ENCODE results near the gene XIRP2.
"Not testable (repeated sequence)": the region's sequence is repeated elsewhere in the genome, so short reads cannot be mapped to it uniquely, and the experiment has no call there.

Gene XIRP2

DNA sequence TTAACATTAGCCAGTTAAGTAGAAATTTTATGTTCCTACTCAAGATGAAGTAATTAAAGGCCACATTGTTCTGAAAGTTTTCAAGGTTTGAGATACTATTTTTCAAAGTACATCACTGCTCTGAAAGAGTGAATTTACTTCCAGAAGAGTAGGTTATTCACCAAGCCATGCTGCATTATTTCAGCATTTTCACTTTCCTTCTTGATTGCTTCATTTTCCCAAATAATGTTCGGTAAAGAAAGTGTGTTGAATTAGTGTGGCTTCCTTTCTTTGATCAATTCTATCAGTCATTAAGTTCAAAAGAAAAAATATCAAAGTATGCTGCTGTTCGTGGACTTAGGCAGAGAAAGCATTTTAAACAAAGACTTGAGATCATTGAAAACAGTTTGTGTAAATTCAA lies 310.3 kb downstream of the XIRP2 start:
- no peak for DNase-seq

DNA sequence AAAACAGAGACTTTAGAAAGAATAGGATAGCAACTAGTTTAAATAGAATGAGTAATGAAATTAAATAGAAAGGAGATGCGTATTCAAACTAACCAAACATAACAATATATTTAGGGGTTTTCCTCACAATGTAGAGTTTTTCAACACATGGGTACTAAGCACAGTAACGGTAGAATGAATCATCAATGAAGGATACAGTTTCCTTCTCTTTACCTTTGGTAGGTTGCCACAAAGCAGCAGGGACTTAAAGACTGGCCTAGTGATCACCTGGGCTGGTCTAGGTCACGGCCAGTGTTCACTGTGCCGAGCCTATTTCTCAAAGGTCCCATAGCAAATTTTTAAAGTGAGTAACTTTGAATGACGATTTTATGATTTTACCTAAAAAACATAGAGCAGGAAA lies 311.7 kb downstream of the XIRP2 start:
- no peak for DNase-seq

DNA sequence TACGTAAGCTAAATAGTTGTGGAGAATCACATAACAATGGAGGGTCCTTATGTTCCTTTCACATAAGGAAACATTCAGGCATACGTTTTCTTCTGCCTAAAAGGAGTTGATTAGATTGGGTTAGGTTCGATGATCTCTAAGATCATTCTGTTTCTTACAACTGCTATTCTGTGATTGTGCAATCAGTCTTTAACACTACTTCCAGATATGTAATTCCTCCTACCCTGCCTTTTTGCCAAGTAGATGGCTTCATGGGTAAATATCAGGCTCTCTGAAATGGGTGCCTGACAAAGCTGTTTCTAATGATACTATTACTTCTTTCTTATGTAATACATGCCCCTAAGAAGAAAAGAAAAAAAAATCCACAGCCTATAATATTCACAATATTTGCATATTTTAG lies 321.5 kb downstream of the XIRP2 start:
- no peak for DNase-seq

DNA sequence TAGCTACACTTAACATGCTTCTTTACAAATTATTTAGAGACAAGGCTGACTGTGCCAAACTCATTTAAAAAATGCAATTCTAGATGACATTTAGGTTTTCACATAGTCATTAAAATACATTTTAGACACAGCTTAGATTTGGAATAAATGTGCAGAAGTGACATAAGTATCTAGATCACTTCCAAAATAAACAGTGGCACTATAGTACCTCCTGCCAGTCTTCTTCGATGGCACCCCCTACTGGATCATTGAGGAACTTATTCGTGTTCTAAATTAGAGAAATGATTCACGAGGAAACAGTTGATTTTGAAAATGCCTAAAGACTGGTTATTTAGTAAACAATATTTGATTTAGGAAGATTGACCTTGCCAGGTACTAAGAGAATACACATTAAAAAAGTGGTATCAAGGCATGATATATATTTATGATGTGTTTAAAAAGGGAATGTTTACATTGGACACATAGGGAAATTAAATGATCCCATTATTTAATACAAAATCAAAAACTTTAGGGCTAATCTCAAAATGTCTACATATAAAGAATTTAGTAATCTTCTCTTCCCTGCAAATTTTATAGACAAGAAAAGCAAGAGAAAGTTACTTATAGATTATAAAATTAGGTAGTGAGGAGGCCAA lies 323.9 kb downstream of the XIRP2 start:
- peak; percentile 12 for DNase-seq

DNA sequence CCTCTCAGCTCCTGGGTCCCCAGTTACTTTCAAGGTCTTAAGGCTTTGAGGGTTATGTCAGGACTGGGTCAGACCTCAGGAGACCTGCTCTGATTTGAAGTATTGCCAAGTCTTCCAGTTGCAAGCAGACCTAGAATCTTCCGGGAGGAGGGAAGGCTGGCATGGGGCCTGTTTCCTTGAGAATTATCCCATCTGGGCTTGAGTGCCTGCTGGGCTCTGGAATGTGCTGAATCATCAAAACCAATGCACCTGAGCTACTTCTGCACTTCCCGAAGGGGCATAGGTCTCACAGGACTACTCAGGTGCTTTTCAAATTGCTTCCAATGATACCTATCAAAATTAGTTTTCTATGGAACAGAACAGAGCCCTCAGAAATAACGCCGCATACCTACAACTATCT lies 327.3 kb downstream of the XIRP2 start:
- DNase-seq, result no peak

DNA sequence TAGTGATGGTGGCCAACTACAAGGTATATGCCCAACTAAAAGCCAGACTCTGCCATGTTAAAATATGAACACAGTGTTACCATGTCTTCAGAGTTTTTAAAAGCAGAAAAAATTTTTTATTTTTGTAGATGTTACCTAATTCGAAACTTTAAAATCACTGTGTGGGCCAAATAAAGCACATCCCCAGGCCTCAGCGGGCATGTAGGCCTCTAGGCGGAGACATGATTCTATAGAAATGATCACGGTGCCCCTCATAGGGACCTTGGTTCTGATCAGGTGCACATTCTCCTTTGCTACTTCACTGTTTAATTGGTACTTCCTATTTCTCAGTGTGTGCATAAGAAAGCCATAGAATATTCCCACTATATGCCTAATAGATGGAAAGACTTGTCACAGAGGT lies 349.2 kb downstream of the XIRP2 start:
- DNase-seq, result no peak

DNA sequence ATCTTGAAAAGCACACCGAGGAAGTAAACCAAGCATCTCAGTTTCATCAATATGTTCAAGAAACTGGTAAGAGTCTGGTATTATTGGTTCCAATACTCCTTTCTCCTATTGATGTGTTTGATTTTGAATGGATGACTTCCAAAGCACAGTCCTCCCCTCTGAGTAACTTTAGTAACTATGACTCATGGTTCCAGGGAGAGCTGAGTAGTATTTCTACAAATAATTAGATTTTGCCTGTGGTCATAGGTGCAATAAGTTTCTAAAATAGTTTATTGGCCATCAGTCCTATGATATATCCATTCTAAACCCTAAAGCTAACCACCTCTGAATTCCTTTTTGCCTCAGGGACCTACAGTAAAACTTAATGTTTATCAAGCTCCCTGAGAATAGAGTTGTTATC lies 352.4 kb downstream of the XIRP2 start:
- no peak for DNase-seq

DNA sequence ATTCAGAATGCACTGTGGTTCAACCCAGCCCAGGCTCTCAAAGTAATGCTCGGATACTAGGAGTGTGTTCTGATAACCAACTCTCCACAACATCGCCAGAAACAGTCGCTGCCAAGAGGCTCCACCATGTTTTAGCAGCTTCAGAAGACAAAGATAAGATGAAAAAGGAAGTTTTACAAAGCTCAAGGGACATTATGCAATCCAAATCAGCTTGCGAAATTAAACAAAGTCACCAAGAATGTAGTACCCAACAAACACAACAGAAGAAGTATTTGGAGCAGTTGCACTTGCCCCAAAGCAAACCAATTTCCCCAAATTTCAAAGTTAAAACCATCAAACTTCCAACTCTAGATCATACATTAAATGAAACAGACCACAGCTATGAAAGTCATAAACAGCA lies 360.9 kb downstream of the XIRP2 start:
- no peak for DNase-seq

DNA sequence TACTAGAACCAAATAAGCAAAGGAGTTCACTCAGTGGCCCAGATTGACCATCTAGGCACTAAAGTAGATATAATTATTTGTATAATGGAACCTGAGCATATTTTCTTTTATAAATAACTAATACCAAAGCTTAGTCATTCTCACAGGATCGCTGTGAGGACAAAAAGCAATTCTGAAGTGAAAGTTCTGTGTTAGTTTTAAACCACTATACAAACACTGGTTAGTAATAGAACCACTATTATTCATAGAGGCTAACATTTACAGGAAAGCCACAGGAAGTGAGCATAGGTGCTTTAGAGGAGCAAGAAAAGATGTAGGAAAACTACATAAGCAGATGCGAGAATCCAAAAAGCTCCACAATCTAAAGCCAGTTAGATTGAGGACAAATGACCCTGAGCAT lies 364.7 kb downstream of the XIRP2 start:
- DNase-seq, result no peak

DNA sequence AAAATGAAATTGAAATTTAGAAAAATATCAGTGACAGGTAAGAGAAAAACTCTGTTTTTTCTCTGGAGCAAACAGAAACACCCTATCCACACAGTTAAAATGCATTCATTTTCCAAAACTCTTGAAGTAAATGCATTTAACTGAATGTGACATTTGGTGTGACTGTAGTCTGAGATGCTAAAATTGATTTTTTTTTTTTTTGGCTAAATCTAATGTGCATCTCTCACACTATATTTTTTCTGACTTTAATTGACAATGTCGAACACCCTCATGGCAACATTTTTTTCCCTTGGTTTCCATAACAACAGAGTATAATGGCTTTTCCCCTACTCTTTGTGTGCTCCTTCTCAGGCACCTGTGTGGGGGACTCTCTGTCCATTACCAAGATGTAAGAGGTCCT lies 366.4 kb downstream of the XIRP2 start:
- no peak for DNase-seq

DNA sequence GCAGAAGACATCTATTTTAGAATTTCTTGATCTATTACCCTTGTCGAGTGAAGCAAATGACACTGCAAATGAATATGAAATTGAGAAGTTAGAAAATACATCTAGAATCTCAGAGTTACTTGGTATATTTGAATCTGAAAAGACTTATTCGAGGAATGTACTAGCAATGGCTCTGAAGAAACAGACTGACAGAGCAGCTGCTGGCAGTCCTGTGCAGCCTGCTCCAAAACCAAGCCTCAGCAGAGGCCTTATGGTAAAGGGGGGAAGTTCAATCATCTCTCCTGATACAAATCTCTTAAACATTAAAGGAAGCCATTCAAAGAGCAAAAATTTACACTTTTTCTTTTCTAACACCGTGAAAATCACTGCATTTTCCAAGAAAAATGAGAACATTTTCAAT lies 370.4 kb downstream of the XIRP2 start:
- no peak for DNase-seq

DNA sequence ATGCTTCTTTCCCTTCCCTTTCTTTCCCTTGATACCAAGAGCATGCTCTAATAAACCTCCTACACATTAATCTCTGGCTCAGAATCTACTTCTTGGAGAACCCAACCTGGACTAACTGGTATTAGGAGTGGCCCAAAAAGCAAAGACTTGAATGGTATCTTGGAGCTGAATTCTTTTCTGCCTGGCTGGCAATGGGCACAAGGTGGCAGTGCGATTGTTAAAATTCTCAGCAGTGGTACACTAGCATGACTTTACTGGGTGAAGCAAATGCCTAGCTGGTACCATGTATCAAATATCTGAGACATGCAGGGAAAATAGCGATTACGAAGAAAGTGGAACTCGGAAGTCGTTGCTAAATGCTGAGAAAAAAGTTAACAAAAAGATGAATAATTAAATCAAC lies 376.1 kb downstream of the XIRP2 start:
- no peak for DNase-seq

DNA sequence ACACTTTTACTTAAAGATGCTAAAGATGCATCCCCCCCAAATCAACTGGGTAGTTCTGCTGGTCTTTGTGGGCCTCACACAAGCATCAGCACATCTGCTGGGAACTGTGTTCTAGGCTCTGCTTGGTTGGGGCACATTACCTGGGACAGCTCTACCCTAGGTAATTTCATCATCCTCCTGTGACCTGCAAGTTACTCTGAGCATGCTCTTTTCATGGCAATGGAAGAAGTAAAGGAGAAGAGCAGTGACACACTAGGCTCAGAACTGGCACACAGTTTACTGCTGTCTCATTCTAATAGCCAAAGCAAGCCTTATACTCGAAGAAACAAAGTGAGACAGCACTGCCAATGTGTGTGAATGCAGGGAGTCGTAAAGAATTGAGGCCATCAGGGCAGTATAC lies 376.7 kb downstream of the XIRP2 start:
- DNase-seq, result no peak

DNA sequence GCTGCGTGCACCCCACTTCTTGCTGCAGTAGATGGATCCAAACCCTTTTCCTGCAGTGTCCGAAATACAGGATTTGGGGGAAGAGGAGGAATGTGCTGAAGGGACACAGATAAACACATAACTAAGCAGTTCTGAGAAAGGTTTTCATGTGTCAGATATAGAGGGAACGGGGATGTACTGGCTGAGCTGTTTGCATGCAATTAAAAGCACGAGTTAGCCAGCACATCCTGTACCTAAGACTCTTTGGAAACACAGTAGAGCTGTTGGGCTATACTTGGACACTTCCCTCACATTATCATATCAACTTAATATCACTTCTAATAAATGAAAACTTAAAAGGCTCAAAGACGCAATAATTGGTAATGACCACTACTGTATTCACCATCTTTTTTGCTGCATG lies 377.4 kb downstream of the XIRP2 start:
- DNase-seq, result no peak

DNA sequence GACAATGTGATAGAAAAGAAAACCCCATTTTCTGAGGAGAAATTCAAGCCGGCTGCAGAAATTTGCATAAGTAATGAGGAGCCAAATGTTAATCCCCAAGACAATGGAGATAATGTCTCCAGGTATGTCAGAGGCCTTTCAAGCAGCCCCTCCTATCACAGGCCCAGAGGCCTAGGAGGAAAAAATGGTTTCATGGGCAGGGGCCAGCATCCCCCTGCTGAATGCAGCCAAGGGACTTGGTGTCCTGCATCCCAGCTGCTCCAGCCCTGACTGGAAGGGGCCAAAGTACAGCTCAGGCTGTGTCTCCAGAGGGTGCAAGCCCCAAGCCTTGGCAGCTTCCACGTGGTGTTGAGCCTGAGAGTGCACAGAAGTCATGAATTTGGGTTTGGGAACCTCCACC lies 380.0 kb downstream of the XIRP2 start:
- not testable (repeated sequence) for DNase-seq

DNA sequence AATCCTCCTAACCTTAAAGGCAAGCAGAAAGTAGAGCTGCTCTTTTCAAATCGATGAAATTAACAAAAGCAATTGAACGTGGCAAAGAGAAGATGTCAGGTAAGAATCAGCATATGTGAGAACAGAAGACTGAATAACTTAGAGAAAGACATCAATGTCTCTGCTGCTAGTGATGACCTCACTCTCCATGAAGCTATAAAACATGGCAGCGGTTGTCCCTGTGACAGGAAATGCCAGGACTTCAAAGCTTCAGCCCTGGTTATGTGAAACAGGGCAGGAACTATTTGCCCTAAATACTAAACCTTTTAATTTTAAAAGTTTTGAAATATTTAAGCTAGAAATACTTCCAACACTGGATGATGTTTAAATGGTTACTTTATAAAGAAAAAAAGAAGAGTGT lies 383.7 kb downstream of the XIRP2 start:
- no peak for DNase-seq

DNA sequence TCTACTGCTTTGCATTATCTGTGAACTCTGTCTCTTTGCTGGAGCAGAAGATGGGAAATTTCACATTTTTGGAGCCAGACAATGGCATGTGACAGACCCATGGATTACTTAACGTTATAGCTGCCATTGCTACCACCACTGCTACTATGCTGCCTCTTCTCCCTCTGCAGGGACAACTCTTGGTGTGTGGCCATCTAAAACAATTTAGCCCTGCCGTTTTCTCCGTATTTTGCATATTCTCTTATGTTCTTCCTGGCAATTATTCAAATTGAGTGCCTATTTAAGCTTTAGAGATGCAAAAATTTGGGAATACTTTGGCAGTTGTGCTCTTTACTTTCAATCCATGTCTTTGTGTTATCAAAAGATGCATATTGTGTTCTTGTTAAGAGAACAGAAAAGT lies 386.8 kb downstream of the XIRP2 start:
- no peak for DNase-seq

DNA sequence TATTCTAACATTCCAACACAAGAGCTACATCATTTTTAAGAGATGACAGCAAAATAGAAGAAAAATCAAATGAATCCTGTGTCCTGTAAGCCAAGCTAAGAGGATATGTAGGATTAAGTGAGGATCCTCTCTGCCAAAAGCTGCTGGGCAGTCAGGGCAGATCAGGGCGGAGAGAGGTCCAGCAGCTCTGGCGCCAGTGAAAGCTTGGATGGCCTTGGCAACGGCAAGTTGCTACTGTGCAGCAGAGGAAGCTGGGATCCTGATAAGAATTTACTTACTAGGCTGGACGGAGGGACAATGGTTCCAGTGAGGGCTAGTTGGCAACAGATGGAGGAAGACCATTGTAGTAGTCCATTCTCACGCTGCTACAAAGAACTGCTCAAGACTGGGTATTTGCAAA lies 391.5 kb downstream of the XIRP2 start:
- DNase-seq, result no peak

DNA sequence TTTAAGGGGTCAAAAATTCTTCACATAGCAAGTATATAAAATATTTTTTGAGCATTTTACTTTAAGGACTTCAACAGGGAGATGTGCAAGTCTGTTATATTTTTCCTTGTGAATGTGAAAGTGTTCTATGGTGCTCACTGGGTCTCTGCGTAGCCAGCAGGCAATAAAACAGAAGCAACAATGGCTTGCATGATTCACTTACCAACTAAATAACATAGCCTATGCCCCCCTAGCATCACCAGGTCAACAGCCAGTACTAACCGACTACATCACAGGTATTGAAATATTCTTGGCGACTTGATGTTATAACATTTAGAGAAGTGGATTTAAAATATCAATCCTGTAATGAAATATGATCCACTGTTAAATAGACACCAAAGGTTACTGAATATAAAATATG lies 398.9 kb downstream of the XIRP2 start:
- no peak for DNase-seq

DNA sequence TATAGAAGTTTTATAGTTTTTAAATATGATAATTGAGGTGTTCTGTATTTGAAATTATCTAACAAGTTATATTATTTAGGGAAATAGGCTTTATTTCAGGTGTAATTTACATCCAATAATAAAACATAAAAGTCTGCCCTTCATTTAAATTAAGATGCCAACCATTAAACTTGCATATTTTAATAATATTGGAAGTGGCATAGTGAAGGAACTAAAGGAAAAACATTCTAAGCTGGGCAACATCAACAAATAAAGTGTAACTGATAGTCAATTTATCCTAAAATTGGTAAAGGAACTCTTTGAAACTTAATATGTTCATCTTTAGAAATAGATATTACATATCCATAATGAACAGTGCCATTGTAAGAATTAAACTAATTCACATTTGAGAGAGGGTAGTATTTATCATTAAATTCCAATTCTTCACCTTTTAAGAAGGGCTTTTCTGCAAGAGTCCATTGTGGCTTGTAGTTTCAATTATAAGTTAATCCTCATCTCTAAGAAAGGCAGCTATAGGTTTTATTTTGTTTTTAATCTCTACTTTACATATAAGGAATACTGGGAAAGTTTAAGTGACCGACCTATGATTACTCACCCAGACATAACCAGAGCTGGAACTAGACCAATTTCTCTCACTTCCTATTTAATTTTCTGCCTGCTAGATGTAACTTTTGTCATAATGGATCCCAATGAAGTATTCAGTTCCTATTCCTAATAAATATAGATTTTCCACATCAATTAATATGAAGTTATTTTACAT lies 401.6 kb downstream of the XIRP2 start:
- DNase-seq, result no peak

DNA sequence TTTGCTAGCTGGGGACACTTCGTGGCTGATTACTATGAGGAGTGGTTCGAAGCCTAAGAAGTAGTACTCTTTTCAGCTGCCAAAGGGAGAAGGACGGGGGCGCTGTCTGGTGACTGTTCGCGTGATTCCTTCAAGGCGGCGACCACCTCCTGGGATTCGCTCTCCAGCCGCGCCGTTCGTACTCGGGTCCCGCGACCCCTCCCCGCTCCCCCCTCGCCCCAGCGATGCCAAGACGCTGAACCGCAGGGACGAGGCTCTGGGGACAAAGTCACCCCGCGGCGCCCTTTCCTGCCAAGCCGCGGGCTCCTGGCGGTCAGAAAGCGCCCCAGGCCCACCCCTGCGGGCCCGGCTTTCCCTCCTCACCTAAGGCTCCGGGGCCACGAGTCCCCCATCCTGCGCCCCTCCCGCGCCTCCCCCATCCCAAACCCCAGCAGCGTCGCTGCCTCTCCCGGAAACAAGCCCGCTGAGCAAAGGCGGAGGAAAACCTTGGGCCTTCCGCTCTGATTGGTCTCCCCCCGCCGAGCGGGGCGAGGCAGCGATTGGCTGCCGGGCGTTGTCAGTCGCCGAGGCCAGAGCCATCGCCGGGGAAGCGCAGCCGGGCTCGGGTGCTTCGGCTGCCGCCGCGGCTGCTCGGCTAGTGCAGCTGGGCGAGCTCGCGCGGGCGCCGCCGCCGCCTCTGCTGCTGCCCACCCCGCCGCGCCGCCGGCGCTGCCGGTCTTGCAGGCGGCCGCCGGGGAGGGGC lies 404.3 kb downstream of the XIRP2 start, which contains the start of gene B3GALT1:
Gene B3GALT1 (plus strand): TSS at position 572 of the 742 bp plus-strand sequence.
- DNase-seq, result peak; percentile 37

DNA sequence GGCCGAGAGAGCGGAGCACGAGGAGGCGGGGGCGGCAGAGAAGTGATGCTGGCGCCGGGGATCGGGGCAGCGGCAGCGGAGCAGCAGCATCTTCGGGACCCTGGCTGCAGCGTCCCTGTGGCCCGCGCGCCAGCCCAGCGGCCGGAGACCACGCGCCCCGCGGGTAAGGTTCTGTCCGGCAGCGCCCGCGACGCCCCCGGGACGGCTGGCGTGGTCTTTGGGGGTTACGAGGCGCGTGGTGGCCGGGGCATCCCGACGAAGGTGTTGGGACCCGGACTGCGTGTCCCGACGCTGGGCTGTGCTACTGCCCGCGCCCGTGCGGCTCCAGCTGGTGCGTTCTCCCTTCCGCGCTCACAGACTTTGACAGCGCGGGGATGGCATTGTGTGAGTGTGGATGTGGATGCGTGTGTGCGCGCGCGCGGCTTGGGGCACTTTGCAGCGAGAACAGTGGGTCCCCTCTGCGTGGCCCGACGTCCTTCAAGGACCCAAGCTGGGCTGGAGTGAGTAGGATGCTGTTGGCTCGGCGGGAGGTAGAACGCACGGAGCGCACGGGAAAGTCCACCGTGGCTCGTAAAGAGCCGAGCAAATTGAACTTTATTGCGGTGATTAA lies 405.0 kb downstream of the XIRP2 start:
- DNase-seq, result no peak

DNA sequence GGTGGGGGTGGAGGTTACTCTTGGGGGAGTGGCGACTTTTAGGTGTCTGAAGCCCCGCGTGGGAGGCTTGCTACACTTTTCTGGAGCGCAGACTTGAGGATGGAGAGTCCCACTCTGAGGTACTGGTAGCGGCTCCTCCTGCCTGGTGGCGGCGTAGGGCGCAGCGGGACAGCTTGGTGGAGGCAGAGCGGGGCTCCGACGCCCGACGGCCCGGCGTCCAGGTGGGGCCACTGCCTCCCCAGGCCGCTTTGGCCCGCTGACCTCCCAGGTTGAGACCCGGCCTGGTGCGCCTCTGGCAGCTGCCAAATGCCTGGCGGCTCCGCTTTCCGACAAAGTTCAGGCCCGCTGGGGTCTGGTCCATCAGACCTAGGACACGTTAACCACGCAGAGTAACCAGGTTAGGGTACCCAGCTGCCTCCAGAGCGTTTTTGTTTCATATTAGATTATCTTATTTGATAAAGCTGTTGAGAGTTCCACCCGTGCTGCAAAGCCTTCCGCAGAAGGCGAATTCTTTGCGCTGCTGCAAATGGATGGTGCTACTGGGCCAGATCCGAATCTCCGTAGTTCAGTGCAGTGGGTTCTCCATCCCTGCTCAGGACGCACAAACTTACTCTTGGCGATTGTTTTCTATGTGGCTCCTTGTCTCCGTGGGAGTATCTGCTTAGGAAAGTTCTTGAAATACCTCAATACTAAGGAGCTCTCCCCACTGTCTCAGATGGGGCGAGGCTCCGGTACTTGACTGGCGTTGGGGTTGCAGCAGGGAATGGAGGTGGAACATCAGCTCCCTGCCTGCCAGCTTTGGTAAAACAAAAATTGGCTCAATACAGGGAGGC lies 405.9 kb downstream of the XIRP2 start:
- no peak for DNase-seq
